Fibroblast of skin of abdomen (primary cell): ENCODE data around the gene UBE2N.
"Not testable (repeated sequence)": the region's sequence is repeated elsewhere in the genome, so short reads cannot be mapped to it uniquely, and the experiment has no call there.

Experiments used
- DNase-seq: peaks from one replicate; pipeline ENCODE4 v3.0.0-alpha.2; 2013

UBE2N gene

DNA sequence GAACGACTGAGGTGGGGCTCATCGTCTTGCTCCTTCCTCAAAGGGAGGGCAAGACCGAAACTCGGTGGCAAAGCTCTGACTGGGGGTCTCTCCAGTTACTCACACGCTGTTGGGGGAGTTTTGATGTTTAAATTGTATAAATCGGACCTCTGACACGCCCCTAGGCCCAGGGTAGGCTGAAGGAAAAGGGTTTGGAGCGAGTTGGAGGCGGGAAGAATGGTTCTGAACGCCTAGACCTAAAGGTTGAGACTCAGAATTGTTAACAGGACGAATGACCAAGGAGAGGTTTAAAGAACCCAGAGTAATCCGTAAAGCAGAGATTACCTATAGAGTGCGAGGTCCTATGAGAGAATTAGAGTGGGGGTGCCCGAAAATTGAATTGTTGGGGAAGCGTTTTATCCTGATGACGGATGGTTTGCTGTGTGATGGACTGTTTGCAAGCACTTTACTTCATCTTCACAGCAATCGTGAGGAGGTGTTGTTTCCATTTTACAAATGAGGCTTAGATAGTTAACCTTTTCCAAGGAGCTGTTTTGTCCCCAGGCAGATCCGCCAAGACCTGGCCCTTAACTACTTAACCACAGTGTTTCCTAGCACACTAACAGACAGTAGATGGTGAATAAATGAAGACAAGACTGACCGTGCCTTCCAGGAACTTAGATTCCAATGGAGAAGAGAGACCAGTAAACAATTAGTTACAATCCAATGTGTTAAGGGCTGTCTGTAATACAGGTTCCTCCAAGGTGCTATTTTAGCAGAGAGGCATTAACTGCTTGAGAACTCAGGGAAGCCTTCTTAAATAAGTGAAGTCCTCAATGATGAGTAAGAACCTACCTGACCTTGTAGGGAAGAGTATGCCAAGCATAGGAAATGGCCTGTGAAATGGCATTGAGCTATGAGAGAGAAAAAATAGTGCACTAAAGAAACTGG is 929 bp upstream of the UBE2N start:
- DNase-seq: no peak

DNA sequence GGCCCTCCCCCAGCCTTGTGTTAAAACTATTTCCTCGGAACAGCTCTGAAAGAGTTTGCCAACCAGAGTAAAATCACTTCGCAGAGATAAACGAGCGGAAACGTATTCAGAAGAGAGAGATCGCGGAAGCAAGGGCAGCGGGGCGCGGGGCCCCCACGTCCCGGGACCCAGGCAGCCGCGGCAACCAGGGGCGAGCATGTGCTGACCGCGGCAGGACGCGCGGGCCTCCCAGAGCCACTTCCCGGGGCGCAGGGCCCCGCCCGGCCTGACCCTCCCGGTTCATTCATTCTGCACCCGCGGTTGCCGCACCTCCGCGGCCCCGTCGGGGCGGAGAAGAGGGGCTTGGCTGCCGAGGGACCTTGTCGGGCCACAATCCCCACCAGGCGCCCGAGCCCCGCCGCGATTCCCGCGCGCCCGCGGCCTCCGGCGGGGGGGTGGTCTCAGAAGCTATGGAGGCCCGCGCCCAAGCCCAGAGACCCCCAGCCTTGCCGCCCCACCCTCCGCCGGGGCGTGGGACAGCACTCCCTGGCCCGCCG is 598 bp downstream of the UBE2N start:
- no peak for DNase-seq

DNA sequence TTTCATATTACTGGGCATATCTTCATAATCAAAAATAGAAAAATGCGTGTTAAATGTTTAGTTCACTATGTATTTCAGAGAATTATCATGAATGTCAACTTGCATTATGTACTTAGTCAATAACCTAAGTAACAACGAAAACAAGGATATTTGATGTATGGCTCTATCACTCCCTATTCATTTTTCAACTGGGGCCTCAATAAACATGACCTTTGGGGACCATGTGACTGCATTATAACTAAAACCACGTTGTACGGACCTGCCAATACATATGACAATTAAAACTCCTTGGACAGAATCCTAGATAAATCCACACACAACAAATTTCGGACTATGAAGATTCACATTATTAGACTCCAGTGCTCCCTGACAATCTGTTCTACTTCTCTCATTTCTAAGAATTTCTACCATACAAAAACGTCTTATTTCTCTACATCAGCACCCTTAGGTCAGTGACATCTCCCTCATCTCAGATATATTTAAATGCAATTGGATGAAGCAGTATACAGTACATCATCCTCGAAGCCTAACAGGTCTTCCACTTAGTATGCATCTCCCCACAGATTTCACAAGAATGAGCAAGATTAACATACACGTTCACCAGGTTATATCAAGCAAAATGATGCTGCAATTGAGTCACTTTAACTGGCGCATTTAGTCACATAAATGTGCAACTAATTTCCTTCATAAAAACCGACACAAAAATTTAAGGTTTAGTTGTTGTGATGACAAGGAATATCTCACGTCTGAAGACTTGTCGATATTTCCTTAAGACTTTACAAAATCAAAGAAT is 1.5 kb downstream of the UBE2N start:
- no peak for DNase-seq

DNA sequence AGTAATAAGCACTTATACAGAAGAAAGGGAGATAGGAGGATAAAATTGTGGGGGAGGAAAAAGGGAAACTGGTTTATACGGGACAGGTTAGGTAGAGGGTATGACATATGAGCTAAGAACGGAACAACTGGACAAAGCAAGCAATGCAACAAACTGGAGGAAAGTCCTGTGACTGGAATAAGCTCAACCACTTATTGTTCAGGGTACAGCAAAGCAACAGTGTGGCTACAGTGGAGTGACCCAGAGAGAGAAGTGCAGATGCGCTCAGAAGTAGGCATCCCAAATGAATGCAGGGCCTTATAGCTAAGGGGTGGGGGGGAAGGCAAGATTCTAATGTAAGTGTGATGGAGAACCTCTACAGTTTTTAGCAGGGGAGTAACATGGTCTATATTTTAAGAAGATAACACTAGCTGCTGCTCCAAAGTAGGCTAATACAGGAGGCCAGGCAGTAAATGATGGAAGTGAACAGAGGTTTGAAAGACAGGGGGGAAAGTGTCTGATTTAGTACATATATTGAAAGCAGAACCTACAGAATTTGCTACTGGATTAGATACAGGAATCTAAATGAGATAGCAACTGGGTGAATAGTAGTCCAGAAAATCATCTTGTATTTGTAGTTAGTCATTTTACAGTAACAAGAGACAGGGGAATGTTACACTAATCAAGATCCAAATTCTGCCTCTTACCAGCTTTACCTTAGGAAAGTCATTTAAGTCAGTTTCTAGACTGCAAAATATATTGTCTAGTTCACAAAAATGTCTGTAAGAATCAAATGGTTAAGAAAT is 3.3 kb downstream of the UBE2N start:
- DNase-seq: no peak

DNA sequence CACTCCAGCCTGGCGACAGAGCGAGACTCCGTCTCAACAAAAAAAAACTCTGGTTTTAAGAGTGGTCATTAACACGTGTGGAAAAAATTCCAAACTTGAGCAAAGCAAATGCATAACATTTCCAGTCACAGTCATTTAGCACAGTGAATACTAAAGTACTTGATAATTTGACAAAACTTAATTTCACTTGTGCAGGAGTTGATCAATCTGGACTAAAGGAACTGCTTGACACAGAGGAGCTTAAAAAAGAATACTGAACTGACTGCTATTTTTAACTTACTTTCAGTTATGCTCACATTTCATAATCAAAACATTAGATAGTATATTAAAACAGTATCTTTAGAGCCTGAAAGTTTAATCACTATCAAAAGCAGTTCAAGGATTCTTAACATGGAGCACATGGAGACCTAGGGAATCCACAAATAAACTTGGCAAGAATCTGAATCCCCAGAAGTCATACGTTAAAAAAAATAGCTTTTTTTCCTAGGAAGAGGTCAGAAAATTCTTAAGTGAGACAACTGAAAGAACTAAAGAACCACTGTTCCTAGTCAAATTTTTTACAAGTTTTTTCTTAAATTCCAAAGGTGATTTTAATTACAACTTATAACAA is 7.4 kb downstream of the UBE2N start:
- DNase-seq: no peak

DNA sequence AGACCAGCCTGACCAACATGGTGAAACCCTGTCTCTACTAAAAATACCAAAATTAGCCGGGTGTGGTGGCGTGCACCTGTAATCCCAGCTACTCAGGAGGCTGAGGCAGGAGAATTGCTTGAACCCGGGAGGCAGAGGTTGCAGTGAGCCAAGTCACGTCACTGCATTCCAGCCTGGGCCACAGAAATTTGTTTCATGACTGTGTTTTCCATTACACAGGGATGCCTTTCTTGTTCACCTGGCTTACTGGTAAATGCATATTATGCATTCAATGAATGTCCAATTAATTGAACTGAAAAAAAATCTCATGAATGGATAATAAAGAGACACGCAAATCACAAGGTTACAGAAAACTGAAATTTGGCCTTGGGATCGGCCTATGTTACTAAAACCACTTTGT is 9.7 kb downstream of the UBE2N start:
- DNase-seq: not testable (repeated sequence)

DNA sequence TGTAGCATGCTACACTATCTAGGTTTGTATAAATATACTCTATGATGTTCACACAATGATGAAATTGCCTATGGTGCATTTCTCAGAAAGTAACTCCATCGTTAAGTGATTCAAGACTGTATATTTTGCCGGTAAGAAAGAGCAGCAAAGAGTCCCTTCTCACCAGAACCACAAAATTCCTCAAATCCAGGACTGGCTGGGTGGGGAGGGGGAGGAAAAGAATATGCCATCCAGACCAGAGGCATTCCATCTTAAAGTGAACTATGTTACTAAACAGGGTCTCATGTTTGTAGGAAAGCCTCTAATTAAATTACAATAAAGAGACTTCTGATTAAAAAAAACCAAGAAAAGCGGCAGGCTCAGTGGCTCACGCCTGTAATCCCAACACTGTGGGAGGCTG is 11.5 kb downstream of the UBE2N start:
- peak; percentile 52 for DNase-seq

DNA sequence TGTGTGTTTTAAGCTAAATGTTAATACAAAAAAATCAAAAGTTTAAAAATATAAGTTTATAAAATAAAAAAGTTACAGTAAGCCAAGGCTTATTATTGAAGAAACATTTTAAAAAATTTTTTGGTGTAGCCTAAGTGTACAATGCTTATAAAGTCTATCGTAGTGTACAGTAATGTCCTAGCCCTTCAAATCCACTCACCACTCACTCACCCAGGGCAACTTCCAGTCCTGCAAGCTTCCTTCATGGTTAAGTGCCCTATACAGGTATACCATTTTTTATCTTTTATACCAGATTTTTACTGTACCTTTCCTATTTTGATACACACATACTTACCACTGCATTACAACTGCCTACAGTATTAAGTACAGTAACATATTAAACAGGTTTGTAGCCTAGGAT is 11.9 kb downstream of the UBE2N start:
- no peak for DNase-seq

DNA sequence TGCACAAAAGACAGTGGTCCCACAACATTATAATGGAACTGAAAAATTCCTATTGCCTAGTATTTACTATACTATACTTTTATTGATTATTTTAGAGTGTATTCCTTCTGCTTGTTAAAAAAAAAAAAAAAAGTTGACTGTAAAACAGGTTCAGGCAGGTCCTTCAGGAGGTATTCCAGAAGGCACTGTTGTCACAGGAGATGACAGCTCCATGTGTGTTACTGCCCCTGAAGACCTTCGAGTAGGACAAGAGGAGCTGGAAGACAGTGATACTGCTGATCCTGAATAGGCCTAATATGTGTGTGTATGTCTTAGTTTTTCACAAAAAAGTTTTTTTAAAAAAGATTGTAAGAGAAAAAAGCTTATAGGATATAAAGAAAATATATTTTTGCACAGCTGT is 12.3 kb downstream of the UBE2N start:
- DNase-seq: no peak

DNA sequence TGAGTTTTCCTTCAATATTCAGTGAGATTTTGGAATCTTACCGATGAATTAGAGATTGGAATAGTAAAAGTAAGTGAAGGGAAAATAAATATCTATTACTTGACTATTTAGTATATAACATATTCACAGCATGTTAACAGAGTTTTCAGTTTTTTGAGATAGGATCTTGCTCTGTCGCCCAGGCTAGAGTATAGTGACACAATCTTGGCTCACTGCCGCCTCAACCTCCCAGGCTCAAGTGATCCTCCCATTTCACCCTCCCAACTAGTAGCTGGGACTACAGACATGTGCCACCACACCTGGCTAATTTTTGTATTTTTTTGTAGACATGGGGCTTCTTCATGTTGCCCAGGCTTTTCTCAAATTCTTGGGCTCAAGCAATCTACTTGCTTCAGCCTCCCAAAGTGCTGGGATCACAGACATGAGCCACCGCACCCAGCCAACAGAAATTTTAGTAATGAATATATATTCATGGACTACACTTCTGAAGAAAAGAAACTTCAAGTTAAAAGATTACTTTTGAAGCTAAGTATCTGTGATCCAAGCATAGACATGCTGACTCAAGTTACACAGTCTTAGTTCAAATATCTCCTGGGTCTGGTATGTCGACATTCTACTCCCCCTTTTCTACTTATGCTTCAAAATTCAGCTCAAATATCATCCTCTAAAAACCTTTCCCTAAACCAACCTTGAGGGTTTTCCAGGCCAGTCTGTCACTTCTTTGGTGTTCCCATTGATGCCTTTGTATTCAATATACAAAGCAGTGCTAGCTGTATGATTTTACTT is 13.8 kb downstream of the UBE2N start:
- DNase-seq: peak; percentile 59

DNA sequence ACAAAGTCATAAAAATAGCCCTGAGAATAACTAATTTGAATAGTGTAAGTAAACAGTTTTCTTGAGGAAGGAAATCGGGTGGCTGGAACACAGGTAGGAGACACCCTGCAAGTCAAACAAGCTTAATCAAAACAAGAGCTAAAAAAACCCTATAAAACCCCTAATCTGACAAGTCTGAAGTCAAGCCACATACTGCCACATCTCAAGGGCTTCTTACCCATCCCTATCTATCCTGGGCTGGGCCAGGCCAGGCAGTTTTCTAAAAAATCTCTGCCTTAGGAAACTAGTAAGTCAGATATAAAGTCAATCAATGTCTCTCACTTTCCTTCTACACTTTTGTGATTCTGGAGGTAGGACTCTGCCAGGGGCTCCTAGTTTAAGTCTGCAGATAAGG is 15.3 kb downstream of the UBE2N start:
- DNase-seq: no peak

DNA sequence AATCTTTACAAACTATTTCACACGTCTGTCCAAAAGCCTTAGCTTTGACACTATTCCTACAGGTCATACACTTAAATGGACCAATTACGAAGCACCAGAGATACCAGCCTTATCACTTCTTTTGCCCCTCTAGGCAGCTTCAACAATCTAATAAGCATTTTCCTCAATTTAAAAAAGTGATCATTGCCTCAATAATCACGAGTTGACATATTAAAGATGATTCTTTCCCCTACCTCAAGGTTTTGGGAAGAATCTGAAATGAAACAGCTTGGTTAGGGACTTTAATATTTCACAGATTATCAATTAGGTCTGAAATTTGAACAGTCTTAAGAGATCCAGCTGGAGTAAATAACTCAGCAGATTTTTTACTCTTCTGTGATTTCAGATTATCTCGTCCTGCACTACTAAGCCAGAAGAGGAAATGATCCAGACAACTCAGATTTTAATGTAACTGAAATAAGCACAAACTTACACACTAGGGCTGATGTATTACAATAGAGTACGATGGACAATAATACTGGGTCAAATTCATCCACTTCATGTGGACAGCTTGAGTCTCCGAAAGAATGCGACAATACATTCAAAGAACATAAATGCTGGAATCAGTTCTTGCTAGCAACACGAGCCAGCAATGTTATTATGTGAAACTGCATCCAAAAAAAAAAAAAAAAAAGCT is 15.9 kb downstream of the UBE2N start:
- DNase-seq: no peak

DNA sequence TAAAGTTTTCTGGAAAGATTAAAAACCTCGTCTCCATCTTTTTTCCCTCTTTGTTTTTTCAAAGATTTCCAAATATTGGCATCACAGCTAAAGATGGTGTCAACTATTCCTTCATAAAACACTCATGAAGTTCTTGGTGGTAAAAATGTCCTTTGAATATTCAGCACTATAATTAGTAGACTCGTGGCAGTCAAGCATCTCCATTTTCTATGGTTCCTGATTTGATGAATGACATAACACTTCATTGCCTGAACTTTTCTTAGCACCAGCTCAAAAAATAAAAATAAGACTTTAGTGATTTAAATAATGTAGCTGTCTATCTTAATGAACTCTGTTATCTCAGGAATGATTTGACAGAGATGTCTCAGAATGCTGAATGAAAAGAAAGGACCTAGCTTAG is 19.7 kb downstream of the UBE2N start:
- no peak for DNase-seq

DNA sequence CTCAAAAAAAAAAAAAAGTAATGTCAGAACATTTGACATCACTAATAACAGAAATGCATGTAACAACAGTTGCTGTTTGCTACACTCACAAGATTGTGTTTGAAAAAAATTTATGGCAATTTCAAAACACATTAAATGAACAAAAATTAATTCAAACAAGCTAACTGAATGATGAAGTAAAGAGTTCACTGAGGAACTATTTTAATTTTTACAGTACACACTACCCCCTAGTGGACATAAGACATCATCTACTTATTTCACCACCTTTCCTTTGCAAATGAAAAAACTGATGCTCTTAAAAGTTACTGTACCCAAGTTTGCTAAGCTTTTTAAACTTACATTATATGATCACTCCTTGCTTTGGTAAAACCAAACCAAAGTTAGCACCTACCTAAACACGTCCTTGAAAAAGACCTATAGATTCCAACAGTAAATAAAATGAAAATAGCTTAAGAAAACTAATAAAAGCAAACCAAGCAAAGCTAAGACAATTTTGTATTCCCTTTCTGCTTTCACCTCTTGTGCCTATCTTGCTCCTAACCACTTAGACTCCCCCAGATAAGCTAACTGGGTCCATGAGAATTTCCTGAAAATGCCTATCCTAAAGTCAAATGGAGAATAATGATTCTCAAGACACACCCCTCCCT is 22.2 kb downstream of the UBE2N start:
- peak; percentile 50 for DNase-seq

DNA sequence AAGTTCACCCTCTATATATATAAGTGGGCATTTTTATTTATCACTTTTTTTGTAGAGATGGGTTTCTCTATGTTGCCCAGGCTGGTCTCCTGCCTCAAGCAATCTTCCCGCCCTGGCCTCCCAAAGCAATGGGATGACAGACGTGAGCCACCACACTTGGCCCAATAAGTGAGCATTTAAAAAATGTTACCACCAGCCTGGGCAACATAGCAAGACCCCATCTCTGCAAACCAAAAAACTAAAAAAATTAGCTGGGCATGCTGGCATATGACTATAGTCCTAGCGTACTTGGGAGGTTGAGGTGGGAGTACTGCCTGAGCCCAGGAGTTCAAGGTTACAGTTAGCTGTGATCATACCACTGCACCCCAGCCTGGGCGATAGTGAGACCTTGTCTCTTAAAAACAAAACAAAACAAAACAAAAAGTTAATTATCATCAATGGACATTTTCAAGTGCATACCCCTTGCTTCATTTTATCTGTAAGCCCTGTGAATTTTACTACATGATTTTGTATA is 23.7 kb downstream of the UBE2N start:
- DNase-seq: no peak

DNA sequence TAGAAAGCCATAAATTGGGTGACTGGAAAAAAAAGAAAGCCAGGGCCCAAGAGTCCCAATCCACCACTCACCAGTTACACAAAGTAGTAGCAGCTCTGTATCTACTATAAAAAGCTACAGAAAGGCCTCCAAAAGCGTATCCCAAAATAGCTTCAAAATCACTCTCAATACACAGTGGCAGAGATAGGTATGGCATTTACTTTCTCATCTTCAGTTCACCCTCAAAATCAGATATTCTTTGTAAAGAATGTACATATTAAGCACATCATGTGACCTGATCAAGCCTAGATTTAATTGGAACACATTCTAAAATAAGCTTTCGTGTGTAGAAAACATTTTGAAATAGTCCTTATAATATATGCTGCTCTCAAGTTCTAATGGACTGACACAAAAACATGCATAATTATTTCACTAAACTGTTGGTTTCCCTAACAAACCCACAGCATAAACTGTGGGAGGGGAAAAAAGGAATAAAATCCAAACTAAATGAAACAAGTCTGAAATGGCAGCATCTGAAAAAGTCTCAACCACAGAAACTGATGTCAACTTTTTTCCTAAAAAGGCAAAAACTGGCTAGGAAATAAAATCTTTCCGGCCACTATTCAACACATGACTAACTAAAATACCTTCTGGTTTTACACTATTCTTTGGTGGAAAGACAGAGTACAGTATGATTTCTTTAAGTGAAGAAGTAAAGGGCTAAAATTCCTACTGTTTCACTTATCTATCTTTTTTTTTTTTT is 25.9 kb downstream of the UBE2N start:
- peak; percentile 88 for DNase-seq

DNA sequence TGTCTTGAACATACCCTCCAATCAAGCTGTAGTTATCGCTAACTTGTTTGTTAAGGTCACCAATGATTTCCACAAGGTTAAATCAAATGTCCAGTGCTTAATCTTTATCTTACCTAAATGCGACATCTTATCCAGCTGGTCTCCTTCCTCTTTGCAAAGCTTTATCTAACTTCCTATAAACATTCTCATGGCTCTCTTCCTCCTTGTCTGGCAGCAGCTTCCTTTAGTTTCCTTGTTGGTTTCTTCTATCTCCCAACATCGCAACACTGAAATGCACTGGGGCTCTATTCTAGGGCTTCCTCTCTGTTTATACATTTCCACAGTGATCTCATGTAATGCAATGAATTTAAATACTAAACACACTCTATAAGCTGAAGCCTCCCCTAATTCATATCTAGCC is 28.7 kb downstream of the UBE2N start:
- no peak for DNase-seq

DNA sequence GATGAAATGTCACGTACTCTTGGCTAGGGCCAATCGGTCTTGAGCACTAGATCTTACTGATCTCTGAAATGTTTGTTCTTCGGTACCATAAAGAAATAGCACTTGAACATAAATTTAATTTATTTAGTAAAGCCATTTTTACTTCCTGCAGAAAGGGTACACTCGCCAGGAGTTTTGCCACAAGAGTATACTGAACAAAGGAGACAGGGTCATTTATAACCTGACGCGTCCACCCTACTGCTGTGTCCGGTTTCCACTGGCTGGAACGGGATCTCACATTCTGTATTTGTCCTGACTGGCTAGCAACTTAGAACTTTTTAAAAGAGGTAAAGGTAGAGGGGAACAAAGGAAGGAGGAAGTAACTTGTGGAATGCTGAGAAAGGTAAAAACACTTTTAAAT is 29.4 kb downstream of the UBE2N start:
- not testable (repeated sequence) for DNase-seq

DNA sequence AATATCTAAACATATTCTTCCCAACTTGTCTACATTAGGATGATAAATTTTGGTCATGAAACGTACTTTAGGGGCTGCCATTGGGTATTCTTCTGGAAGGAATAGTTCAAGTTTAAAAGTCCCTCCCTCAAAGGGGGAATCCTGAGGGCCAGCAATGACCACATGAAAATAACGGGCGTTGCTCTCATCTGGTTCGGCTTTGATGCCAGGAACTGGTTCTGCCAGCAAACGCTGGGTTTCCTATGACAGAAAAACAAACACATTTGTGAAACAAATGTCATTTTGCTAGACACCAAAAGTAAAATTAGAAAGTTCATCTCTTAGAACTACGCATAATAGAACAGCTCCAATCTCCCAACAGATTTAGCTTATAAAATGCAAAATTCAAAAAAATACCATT is 30.7 kb downstream of the UBE2N start:
- DNase-seq: not testable (repeated sequence)
